A673 (cell line): ENCODE results near the gene POLR2B.

ENCODE experiments used
- EZH2 ChIP-seq: fragments of 200-600 bp; sonication (generic); IDR thresholded peaks from 2 replicates; pipeline ENCODE4 v1.6.1; 2017; ENCODE audit warnings: borderline replicate concordance, low read depth, mild to moderate bottlenecking, mixed read lengths, antibody characterized with exemption, low read length; ENCODE audit not compliant: poor library complexity, severe bottlenecking
- TF ChIP-seq, protein P1 (sequence below): fragments of 300-800, 200-600 bp; sonication (generic); conservative IDR thresholded peaks from 2 replicates; pipeline ENCODE4 v1.5.1; 2017; ENCODE audit warnings: low read depth, mild to moderate bottlenecking, antibody characterized with exemption, low read length, moderate library complexity, mixed read lengths

DNA sequence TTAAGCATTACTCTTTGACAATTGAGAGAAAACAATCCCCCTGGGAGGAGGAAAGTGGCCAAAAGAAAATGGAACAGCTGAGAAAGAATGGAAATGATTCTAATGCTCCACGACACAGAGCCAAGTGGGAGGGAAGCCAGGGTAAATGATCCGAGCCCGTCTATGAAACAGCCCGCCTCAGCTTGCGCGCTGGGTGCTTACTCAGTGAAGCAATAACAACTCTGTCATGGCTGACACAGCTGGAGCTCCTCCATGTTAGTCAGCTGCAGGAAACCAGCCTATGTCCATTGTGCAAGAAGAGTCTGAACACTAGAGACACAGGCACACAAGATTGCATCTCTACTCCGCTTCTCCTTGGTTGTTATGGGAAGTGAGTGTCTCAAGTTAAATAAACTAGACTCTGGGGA lies 20.6 kb upstream of the POLR2B start:
- no peak for TF ChIP-seq EZH2
- TF ChIP-seq, protein P1, sequence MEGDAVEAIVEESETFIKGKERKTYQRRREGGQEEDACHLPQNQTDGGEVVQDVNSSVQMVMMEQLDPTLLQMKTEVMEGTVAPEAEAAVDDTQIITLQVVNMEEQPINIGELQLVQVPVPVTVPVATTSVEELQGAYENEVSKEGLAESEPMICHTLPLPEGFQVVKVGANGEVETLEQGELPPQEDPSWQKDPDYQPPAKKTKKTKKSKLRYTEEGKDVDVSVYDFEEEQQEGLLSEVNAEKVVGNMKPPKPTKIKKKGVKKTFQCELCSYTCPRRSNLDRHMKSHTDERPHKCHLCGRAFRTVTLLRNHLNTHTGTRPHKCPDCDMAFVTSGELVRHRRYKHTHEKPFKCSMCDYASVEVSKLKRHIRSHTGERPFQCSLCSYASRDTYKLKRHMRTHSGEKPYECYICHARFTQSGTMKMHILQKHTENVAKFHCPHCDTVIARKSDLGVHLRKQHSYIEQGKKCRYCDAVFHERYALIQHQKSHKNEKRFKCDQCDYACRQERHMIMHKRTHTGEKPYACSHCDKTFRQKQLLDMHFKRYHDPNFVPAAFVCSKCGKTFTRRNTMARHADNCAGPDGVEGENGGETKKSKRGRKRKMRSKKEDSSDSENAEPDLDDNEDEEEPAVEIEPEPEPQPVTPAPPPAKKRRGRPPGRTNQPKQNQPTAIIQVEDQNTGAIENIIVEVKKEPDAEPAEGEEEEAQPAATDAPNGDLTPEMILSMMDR = no peak
